ENCODE measurements around the gene NDUFS5.
"Not testable (repeated sequence)": the region's sequence is repeated elsewhere in the genome, so short reads cannot be mapped to it uniquely, and the experiment has no call there.

DNA sequence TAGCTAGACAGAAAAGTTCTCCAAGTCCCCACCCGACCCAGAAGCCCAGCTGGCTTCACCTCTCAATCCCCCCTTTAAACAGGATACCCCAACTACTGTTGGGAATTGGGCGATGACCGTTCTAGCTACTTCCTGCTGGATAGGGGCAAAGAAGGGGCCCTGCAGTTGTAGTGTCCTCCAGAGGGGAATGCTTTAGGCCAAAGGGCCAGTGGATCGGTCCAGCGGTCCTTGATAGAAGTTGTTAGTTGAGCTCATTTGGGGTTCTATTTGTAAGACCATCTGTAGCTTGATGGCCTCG is 48.0 kb upstream of the NDUFS5 start:
- TF ChIP-seq, protein P1, sequence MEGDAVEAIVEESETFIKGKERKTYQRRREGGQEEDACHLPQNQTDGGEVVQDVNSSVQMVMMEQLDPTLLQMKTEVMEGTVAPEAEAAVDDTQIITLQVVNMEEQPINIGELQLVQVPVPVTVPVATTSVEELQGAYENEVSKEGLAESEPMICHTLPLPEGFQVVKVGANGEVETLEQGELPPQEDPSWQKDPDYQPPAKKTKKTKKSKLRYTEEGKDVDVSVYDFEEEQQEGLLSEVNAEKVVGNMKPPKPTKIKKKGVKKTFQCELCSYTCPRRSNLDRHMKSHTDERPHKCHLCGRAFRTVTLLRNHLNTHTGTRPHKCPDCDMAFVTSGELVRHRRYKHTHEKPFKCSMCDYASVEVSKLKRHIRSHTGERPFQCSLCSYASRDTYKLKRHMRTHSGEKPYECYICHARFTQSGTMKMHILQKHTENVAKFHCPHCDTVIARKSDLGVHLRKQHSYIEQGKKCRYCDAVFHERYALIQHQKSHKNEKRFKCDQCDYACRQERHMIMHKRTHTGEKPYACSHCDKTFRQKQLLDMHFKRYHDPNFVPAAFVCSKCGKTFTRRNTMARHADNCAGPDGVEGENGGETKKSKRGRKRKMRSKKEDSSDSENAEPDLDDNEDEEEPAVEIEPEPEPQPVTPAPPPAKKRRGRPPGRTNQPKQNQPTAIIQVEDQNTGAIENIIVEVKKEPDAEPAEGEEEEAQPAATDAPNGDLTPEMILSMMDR (IDR thresholded peaks at IDR 0.05) = not testable (repeated sequence)
- not testable (repeated sequence) for TF ChIP-seq POLR2A (IDR thresholded peaks at IDR 0.05)
